DOHH2 (cell line): ENCODE measurements around the gene DCLK1.
"Not testable (repeated sequence)": the region's sequence is repeated elsewhere in the genome, so short reads cannot be mapped to it uniquely, and the experiment has no call there.

ENCODE experiments used
- H3F3A ChIP-seq: fragments of 200-600 bp; sonication (generic), shearing (Covaris generic); 2 replicates; pipeline ENCODE4 v1.6.0; 2016; ENCODE audit warnings: antibody characterized with exemption, mild to moderate bottlenecking; ENCODE audit not compliant: control insufficient read depth, insufficient read depth
- H3K27ac ChIP-seq: fragments of 200-600 bp; sonication (generic); 2 replicates; pipeline ENCODE4 v1.5.1; 2014; ENCODE audit warnings: low read depth, mild to moderate bottlenecking, low read length, moderate library complexity
- H3K27me3 ChIP-seq: fragments of 200-600 bp; sonication (generic); 2 replicates; pipeline ENCODE4 v1.6.1; 2014; ENCODE audit warnings: mild to moderate bottlenecking, low read length, mixed read lengths; ENCODE audit not compliant: control insufficient read depth
- H3K36me3 ChIP-seq: fragments of 200-600 bp; sonication (generic); 2 replicates; pipeline ENCODE4 v1.6.1; 2014; ENCODE audit warnings: mild to moderate bottlenecking, low read length, moderate library complexity, mixed read lengths; ENCODE audit not compliant: control insufficient read depth
- H3K4me1 ChIP-seq: fragments of 200-600 bp; sonication (generic); 2 replicates; pipeline ENCODE4 v1.6.1; 2014; ENCODE audit warnings: mild to moderate bottlenecking, low read length, mixed read lengths; ENCODE audit not compliant: control insufficient read depth
- H3K4me2 ChIP-seq: fragments of 200-600 bp; sonication (generic); 2 replicates; pipeline ENCODE4 v1.6.0; 2014; ENCODE audit warnings: mild to moderate bottlenecking, low read length, moderate library complexity
- H3K4me3 ChIP-seq: fragments of 200-600 bp; sonication (generic); 2 replicates; pipeline ENCODE4 v1.5.1; 2014; ENCODE audit warnings: mild to moderate bottlenecking, low read length, mixed read lengths
- H3K79me2 ChIP-seq: fragments of 200-600 bp; sonication (generic); 2 replicates; pipeline ENCODE4 v1.6.1; 2014; ENCODE audit warnings: mild to moderate bottlenecking, low read length, mixed read lengths; ENCODE audit not compliant: control insufficient read depth
- H3K9me2 ChIP-seq: fragments of 200-600 bp; sonication (generic); replicated peaks from 2 replicates; pipeline ENCODE4 v1.6.1; 2014; ENCODE audit warnings: mild to moderate bottlenecking, low read length, mixed read lengths; ENCODE audit not compliant: control insufficient read depth
- H3K9me3 ChIP-seq: fragments of 200-600 bp; sonication (generic); 2 replicates; pipeline ENCODE4 v1.6.1; 2014; ENCODE audit warnings: antibody characterized with exemption, low read length, mixed read lengths; ENCODE audit not compliant: control insufficient read depth, insufficient read depth
- H4K20me1 ChIP-seq: fragments of 200-600 bp; sonication (generic); 2 replicates; pipeline ENCODE4 v1.6.0; 2014; ENCODE audit warnings: low read depth, mild to moderate bottlenecking, antibody characterized with exemption, low read length, moderate library complexity; ENCODE audit not compliant: control insufficient read depth, insufficient read depth
- CTCF ChIP-seq: fragments of 200-600 bp; sonication (generic); IDR thresholded peaks from one replicate; pipeline ENCODE4 v1.5.1; 2014; ENCODE audit warnings: antibody characterized with exemption, mild to moderate bottlenecking, low read depth, low read length; ENCODE audit not compliant: poor library complexity, severe bottlenecking
- EZH2phosphoT487 ChIP-seq: fragments of 200-600 bp; sonication (generic); IDR thresholded peaks from 2 replicates; pipeline ENCODE4 v1.6.1; 2017; ENCODE audit warnings: borderline replicate concordance, mild to moderate bottlenecking, antibody characterized with exemption, low read length, moderate library complexity, mixed read lengths

Gene DCLK1

GRCh38 chr13:36102721-36103120, 28.5 kb downstream of the DCLK1 start:
- no peaks in the 10 kb centered on the region for H3F3A ChIP-seq
- no peak for TF ChIP-seq EZH2phosphoT487
- no peaks in the 10 kb centered on the region for H3K9me2 ChIP-seq
- no peak overlapping the region for H3K4me3 ChIP-seq
- H3K36me3 ChIP-seq, result no peaks in the 10 kb centered on the region
- no peaks in the 10 kb centered on the region for H3K79me2 ChIP-seq
- no peaks in the 10 kb centered on the region for H4K20me1 ChIP-seq
- H3K4me1 ChIP-seq, result no peaks in the 10 kb centered on the region
- H3K4me2 ChIP-seq, result no peak overlapping the region
- H3K27me3 ChIP-seq, result no peaks in the 10 kb centered on the region
- H3K27ac ChIP-seq, result no peak overlapping the region
- H3K9me3 ChIP-seq, result no peaks in the 10 kb centered on the region; the same call in 1 of the 2 replicates

- not testable (repeated sequence) for H3K27me3 ChIP-seq, H3K4me1 ChIP-seq, H3K9me3 ChIP-seq, H3K36me3 ChIP-seq, H4K20me1 ChIP-seq, H3K27ac ChIP-seq, H3F3A ChIP-seq, H3K4me3 ChIP-seq, H3K9me2 ChIP-seq, H3K79me2 ChIP-seq, H3K4me2 ChIP-seq
Measured at GRCh38 chr13:36101907-36102306, 29.3 kb downstream of the DCLK1 start.

GRCh38 chr13:36101157-36101556, 30.0 kb downstream of the DCLK1 start:
- H3K27me3 ChIP-seq, result no peaks in the 10 kb centered on the region
- no peaks in the 10 kb centered on the region for H3K4me1 ChIP-seq
- no peak overlapping the region for H3K4me2 ChIP-seq
- no peaks in the 10 kb centered on the region for H4K20me1 ChIP-seq
- H3K9me3 ChIP-seq, result no peaks in the 10 kb centered on the region; the same call in 1 of the 2 replicates
- H3K27ac ChIP-seq, result no peak overlapping the region
- H3K79me2 ChIP-seq, result no peaks in the 10 kb centered on the region
- H3K4me3 ChIP-seq, result no peak overlapping the region
- no peaks in the 10 kb centered on the region for H3K9me2 ChIP-seq
- no peaks in the 10 kb centered on the region for H3F3A ChIP-seq
- TF ChIP-seq EZH2phosphoT487 (no peak), CTCF (no peak)
- H3K36me3 ChIP-seq, result no peaks in the 10 kb centered on the region

GRCh38 chr13:36098080-36098479, 33.1 kb downstream of the DCLK1 start:
- Histone ChIP-seq H3K4me1 (no peaks in the 10 kb centered on the region), H3K9me3 (peaks cover under 1% of the 10 kb centered on the region; the same call in 1 of the 2 replicates), H4K20me1 (no peaks in the 10 kb centered on the region), H3K79me2 (no peaks in the 10 kb centered on the region), H3K4me3 (no peak overlapping the region), H3K36me3 (no peaks in the 10 kb centered on the region), H3K9me2 (no peaks in the 10 kb centered on the region), H3K27ac (no peak overlapping the region), H3F3A (no peaks in the 10 kb centered on the region), H3K4me2 (no peak overlapping the region), H3K27me3 (no peaks in the 10 kb centered on the region)
- TF ChIP-seq CTCF (no peak), EZH2phosphoT487 (no peak)
